GM23338 (cell line): ENCODE data around the gene TANGO2.

ENCODE experiments used
- CREB1 ChIP-seq: fragments of 250-450 bp; sonication (Bioruptor Pico); IDR thresholded peaks from 2 replicates; pipeline ENCODE4 v1.5.0; 2020; ENCODE audit warnings: low read depth, mild to moderate bottlenecking, moderate library complexity
- EZH2phosphoT487 ChIP-seq: fragments of 200-600 bp; sonication (generic); IDR thresholded peaks from one replicate; pipeline ENCODE4 v1.8.1; 2018; ENCODE audit warnings: antibody characterized with exemption; ENCODE audit not compliant: unreplicated experiment
- POLR2AphosphoS5 ChIP-seq: IDR thresholded peaks from 2 replicates; pipeline ENCODE4 v1.6.1; 2016; ENCODE audit warnings: antibody characterized with exemption, low read depth
- STAT1 ChIP-seq: IDR thresholded peaks from one replicate; pipeline ENCODE4 v1.6.1; 2016; ENCODE audit warnings: antibody characterized with exemption; ENCODE audit not compliant: unreplicated experiment
- ZNF114 ChIP-seq: fragments of 250-450 bp; sonication (Bioruptor Pico); IDR thresholded peaks from 2 replicates; pipeline ENCODE4 v1.5.0; 2020; ENCODE audit warnings: mild to moderate bottlenecking, moderate library complexity
- TF ChIP-seq, protein P1 (sequence below): IDR thresholded peaks from one replicate; pipeline ENCODE4 v1.6.1; 2018; ENCODE audit warnings: antibody characterized with exemption; ENCODE audit not compliant: unreplicated experiment
- TF ChIP-seq, protein P2 (sequence below), 2 experiments: fragments of 200-600 bp in 1 of 2; sonication (generic) in 1 of 2; conservative IDR thresholded peaks; 2 replicates each; pipeline versions ENCODE4 v1.5.1 to v1.6.1; 2016 to 2017; ENCODE audit warnings: antibody characterized with exemption in 2 of 2, low read depth in 2 of 2, mild to moderate bottlenecking in 2 of 2, moderate library complexity in 1 of 2

DNA sequence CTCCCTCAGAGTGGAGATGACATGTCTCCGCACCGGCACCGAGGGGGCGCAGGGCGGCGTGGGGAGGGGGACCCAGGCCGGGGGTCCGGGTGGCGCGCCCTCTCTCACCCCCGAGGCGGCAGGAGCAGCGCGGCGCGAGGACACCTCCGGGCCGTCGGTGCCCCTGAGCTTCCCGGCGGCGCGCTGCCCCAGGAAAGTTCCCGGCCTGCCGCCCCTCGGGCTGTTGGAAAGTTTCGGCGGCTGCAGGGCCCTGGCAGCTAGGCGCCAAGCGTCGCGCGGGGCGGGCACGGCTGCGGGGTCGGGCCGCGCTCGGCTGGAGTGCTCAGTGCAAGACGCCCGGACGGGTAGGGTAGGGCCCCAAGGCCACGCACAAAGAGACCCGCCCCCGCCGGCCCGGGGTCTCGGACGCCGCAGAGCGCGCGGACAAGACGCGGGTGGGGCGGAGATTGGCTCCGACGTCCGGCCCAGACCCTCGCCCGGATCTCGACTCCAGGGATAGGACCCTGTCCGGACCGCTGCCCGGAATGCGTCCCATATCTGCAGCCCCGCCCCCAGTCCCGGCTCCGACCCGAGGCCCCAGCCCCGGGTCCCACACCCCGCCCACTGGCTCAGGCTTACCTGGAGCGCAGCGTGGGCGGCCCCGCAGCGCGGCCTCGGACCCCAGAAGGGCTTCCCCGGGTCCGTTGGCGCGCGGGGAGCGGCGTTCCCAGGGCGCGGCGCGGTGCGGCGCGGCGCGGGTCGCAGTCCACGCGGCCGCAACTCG is 4.8 kb upstream of the TANGO2 start:
- TF ChIP-seq, protein P1, sequence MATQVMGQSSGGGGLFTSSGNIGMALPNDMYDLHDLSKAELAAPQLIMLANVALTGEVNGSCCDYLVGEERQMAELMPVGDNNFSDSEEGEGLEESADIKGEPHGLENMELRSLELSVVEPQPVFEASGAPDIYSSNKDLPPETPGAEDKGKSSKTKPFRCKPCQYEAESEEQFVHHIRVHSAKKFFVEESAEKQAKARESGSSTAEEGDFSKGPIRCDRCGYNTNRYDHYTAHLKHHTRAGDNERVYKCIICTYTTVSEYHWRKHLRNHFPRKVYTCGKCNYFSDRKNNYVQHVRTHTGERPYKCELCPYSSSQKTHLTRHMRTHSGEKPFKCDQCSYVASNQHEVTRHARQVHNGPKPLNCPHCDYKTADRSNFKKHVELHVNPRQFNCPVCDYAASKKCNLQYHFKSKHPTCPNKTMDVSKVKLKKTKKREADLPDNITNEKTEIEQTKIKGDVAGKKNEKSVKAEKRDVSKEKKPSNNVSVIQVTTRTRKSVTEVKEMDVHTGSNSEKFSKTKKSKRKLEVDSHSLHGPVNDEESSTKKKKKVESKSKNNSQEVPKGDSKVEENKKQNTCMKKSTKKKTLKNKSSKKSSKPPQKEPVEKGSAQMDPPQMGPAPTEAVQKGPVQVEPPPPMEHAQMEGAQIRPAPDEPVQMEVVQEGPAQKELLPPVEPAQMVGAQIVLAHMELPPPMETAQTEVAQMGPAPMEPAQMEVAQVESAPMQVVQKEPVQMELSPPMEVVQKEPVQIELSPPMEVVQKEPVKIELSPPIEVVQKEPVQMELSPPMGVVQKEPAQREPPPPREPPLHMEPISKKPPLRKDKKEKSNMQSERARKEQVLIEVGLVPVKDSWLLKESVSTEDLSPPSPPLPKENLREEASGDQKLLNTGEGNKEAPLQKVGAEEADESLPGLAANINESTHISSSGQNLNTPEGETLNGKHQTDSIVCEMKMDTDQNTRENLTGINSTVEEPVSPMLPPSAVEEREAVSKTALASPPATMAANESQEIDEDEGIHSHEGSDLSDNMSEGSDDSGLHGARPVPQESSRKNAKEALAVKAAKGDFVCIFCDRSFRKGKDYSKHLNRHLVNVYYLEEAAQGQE, result no peak
- TF ChIP-seq POLR2AphosphoS5, result no peak
- TF ChIP-seq, protein P2, sequence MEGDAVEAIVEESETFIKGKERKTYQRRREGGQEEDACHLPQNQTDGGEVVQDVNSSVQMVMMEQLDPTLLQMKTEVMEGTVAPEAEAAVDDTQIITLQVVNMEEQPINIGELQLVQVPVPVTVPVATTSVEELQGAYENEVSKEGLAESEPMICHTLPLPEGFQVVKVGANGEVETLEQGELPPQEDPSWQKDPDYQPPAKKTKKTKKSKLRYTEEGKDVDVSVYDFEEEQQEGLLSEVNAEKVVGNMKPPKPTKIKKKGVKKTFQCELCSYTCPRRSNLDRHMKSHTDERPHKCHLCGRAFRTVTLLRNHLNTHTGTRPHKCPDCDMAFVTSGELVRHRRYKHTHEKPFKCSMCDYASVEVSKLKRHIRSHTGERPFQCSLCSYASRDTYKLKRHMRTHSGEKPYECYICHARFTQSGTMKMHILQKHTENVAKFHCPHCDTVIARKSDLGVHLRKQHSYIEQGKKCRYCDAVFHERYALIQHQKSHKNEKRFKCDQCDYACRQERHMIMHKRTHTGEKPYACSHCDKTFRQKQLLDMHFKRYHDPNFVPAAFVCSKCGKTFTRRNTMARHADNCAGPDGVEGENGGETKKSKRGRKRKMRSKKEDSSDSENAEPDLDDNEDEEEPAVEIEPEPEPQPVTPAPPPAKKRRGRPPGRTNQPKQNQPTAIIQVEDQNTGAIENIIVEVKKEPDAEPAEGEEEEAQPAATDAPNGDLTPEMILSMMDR (conservative IDR thresholded peaks at IDR 0.05; ENCODE audit: low read depth in 2 of 2), result no peak
- no peak for TF ChIP-seq STAT1
- no peak for TF ChIP-seq CREB1 (CRISPR knock-in tag)
- TF ChIP-seq ZNF114 (CRISPR knock-in tag), result no peak
- TF ChIP-seq EZH2phosphoT487, result no peak
